ENCODE measurements around the gene CACTIN. TPM values are rescaled to one million over a fixed set of nuclear protein-coding genes. Genes with fewer than 3 reads are reported as not detected.

Gene CACTIN
- total and polyA plus RNA-seq, 2 of the 8 experiments (the other 6 are each of a cell fraction or from before 2014, with no cell fraction given): 25.8 to 29.9 TPM

DNA sequence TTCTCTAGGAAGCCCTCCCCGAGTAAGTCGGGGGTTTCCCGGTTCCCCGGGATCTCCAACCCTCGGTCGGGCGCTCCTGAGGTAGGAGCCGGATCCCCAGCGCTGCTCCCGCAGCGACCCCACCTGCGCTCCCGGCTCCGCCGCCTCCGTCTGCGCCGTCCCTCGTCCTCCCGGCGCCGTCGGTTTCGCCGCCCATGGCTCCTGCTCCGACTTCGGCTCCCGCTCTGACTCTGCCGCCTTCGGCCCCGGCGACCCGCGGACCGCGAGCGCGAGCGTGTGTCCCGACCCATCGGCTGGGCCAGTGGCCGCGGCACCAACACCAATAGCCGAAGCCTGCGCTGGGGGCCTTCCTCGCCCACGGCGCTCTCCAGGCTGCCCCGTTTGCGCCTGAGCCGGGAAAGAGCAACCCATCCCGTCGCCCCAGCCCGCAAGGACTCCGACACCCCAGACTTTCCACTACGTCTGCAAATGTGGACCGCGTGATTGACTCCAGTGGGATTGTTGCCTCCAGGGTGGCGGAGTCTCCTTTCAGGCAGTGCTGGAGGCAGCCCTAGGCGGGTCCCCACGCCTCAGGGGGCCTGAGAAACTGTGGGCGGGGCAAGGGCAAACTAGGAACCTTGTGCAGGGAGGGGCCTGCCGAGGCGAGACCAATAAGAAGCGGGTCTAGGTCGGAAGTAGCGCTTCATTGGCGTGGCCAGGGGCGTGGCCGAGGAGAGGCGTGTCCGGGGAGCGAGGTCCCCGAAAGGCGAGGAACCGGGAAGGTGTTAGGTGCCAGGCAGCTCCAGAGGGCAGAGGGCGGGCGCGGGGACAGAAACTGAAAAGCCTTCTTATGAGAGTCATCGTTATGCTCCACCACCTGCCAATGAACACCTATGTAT, at the start of gene CACTIN (continued):
- TF ChIP-seq, protein P1, sequence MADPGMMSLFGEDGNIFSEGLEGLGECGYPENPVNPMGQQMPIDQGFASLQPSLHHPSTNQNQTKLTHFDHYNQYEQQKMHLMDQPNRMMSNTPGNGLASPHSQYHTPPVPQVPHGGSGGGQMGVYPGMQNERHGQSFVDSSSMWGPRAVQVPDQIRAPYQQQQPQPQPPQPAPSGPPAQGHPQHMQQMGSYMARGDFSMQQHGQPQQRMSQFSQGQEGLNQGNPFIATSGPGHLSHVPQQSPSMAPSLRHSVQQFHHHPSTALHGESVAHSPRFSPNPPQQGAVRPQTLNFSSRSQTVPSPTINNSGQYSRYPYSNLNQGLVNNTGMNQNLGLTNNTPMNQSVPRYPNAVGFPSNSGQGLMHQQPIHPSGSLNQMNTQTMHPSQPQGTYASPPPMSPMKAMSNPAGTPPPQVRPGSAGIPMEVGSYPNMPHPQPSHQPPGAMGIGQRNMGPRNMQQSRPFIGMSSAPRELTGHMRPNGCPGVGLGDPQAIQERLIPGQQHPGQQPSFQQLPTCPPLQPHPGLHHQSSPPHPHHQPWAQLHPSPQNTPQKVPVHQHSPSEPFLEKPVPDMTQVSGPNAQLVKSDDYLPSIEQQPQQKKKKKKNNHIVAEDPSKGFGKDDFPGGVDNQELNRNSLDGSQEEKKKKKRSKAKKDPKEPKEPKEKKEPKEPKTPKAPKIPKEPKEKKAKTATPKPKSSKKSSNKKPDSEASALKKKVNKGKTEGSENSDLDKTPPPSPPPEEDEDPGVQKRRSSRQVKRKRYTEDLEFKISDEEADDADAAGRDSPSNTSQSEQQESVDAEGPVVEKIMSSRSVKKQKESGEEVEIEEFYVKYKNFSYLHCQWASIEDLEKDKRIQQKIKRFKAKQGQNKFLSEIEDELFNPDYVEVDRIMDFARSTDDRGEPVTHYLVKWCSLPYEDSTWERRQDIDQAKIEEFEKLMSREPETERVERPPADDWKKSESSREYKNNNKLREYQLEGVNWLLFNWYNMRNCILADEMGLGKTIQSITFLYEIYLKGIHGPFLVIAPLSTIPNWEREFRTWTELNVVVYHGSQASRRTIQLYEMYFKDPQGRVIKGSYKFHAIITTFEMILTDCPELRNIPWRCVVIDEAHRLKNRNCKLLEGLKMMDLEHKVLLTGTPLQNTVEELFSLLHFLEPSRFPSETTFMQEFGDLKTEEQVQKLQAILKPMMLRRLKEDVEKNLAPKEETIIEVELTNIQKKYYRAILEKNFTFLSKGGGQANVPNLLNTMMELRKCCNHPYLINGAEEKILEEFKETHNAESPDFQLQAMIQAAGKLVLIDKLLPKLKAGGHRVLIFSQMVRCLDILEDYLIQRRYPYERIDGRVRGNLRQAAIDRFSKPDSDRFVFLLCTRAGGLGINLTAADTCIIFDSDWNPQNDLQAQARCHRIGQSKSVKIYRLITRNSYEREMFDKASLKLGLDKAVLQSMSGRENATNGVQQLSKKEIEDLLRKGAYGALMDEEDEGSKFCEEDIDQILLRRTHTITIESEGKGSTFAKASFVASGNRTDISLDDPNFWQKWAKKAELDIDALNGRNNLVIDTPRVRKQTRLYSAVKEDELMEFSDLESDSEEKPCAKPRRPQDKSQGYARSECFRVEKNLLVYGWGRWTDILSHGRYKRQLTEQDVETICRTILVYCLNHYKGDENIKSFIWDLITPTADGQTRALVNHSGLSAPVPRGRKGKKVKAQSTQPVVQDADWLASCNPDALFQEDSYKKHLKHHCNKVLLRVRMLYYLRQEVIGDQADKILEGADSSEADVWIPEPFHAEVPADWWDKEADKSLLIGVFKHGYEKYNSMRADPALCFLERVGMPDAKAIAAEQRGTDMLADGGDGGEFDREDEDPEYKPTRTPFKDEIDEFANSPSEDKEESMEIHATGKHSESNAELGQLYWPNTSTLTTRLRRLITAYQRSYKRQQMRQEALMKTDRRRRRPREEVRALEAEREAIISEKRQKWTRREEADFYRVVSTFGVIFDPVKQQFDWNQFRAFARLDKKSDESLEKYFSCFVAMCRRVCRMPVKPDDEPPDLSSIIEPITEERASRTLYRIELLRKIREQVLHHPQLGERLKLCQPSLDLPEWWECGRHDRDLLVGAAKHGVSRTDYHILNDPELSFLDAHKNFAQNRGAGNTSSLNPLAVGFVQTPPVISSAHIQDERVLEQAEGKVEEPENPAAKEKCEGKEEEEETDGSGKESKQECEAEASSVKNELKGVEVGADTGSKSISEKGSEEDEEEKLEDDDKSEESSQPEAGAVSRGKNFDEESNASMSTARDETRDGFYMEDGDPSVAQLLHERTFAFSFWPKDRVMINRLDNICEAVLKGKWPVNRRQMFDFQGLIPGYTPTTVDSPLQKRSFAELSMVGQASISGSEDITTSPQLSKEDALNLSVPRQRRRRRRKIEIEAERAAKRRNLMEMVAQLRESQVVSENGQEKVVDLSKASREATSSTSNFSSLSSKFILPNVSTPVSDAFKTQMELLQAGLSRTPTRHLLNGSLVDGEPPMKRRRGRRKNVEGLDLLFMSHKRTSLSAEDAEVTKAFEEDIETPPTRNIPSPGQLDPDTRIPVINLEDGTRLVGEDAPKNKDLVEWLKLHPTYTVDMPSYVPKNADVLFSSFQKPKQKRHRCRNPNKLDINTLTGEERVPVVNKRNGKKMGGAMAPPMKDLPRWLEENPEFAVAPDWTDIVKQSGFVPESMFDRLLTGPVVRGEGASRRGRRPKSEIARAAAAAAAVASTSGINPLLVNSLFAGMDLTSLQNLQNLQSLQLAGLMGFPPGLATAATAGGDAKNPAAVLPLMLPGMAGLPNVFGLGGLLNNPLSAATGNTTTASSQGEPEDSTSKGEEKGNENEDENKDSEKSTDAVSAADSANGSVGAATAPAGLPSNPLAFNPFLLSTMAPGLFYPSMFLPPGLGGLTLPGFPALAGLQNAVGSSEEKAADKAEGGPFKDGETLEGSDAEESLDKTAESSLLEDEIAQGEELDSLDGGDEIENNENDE (IDR thresholded peaks at IDR 0.05; ENCODE audit: insufficient replicate concordance, low read length): no peak
- TF ChIP-seq NRF1 (IDR thresholded peaks at IDR 0.05; ENCODE audit: low read depth, low read length) (no peak), CEBPB (IDR thresholded peaks at IDR 0.05; ENCODE audit: low read depth, low read length) (no peak), TEAD4 (IDR thresholded peaks at IDR 0.05; ENCODE audit: low read depth, low read length) (no peak), CBX8 (IDR thresholded peaks at IDR 0.05; ENCODE audit: borderline replicate concordance, low read depth, low read length) (no peak), SIRT6 (IDR thresholded peaks at IDR 0.05; ENCODE audit: low read length) (no peak), CREB1 (IDR thresholded peaks at IDR 0.05) (peak; percentile 48), YY1 (IDR thresholded peaks at IDR 0.05; ENCODE audit: low read depth, low read length) (0 out of 2 replicates have a peak, but pooled peaks have one; percentile 14), RBBP5 (IDR thresholded peaks at IDR 0.05; ENCODE audit: borderline replicate concordance, low read depth, low read length) (peak; percentile 98), SP2 (IDR thresholded peaks at IDR 0.05; ENCODE audit: low read length) (no peak)
